Measurements from ENCODE around the gene ATP8B3. TPM values are rescaled to one million over a fixed set of nuclear protein-coding genes. Genes with fewer than 3 reads are reported as not detected.

Gene ATP8B3
- total RNA-seq, result 0.49 and 1.6 TPM in 2 replicates

GRCh38 chr19:1811942-1812425 is at the start of gene ATP8B3:
Gene ATP8B3 (minus strand): TSS chr19:1812276. CDS start chr19:1811736, 540 bp downstream.

GRCh38 chr19:1848399-1849131 is 36.5 kb upstream of the ATP8B3 start, which contains the start of gene REXO1:
Gene REXO1 (minus strand): TSS chr19:1848483. CDS start chr19:1848358, 125 bp downstream.

GRCh38 chr19:1752757-1753728 is 59.0 kb downstream of the ATP8B3 start, which contains the start of gene ONECUT3:
Gene ONECUT3 (plus strand): TSS chr19:1753506. CDS start chr19:1753663, 157 bp downstream.

Other genes starting within 250 kb of the ATP8B3 start
- 33.0 and 33.5 TPM in 2 replicates for gene MEX3D, start 244.0 kb downstream of the ATP8B3 start, total RNA-seq
- gene MBD3, start 219.4 kb downstream of the ATP8B3 start, total RNA-seq, result 97.8 and 110 TPM in 2 replicates
- gene UQCR11, start 206.8 kb downstream of the ATP8B3 start, total RNA-seq, result 92.8 and 109 TPM in 2 replicates
- 112 and 147 TPM in 2 replicates for gene TCF3, start 159.7 kb downstream of the ATP8B3 start, total RNA-seq
- not detected in 2 replicates for gene ONECUT3, start 58.8 kb downstream of the ATP8B3 start, total RNA-seq
- gene REXO1, start 36.2 kb upstream of the ATP8B3 start, total RNA-seq, result 11.6 and 12.2 TPM in 2 replicates
- 19.4 and 22.3 TPM in 2 replicates for gene KLF16, start 51.3 kb upstream of the ATP8B3 start, total RNA-seq
- 131 and 133 TPM in 2 replicates for gene ABHD17A, start 73.2 kb upstream of the ATP8B3 start, total RNA-seq
- 4.8 and 5.1 TPM in 2 replicates for gene ADAT3, start 93.1 kb upstream of the ATP8B3 start, total RNA-seq
- 54.4 and 68.6 TPM in 2 replicates for gene SCAMP4, start 93.1 kb upstream of the ATP8B3 start, total RNA-seq
- gene CSNK1G2, start 128.9 kb upstream of the ATP8B3 start, total RNA-seq, result 76.0 and 79.1 TPM in 2 replicates
- 61.7 and 66.2 TPM in 2 replicates for gene BTBD2, start 203.4 kb upstream of the ATP8B3 start, total RNA-seq
- 115 and 149 TPM in 2 replicates for gene MKNK2, start 239.0 kb upstream of the ATP8B3 start, total RNA-seq